SJSA1 (cell line): ENCODE measurements around the gene ATG7. TPM values are rescaled to one million over a fixed set of nuclear protein-coding genes. Genes with fewer than 3 reads are reported as not detected.

Source experiments
- DNase-seq, 2 experiments: peaks; one replicate each; pipeline ENCODE4 v3.0.0-alpha.2; 2015 to 2020; ENCODE audit warnings: low spot score in 2 of 2, low read depth in 1 of 2
- H3K27ac ChIP-seq: fragments of 250-450 bp; sonication (Bioruptor Pico); 2 replicates; pipeline ENCODE4 v1.5.1; 2020; ENCODE audit warnings: mild to moderate bottlenecking, moderate library complexity
- H3K27me3 ChIP-seq: fragments of 250-450 bp; sonication (Bioruptor Pico); replicated peaks from 2 replicates; pipeline ENCODE4 v1.5.1; 2020; ENCODE audit warnings: mild to moderate bottlenecking, moderate library complexity
- H3K36me3 ChIP-seq: fragments of 250-450 bp; sonication (Bioruptor Pico); 2 replicates; pipeline ENCODE4 v1.5.1; 2020; ENCODE audit warnings: mild to moderate bottlenecking
- H3K4me1 ChIP-seq: fragments of 250-450 bp; sonication (Bioruptor Pico); replicated peaks from 2 replicates; pipeline ENCODE4 v1.6.1; 2021; ENCODE audit warnings: mild to moderate bottlenecking
- H3K4me3 ChIP-seq: fragments of 250-450 bp; sonication (Bioruptor Pico); 2 replicates; pipeline ENCODE4 v1.5.1; 2020; ENCODE audit warnings: mild to moderate bottlenecking
- H3K9me3 ChIP-seq: fragments of 250-450 bp; sonication (Bioruptor Pico); replicated peaks from 2 replicates; pipeline ENCODE4 v1.5.1; 2020; ENCODE audit warnings: mild to moderate bottlenecking
- total RNA-seq: library from RNA; depleted of rRNA; stranded (reverse); fragments of >200 nt; shearing (Covaris generic); gene quantifications from 2 replicates; pipeline ENCODE4 v1.2.3, GENCODE V29; 2014

Gene ATG7
- total RNA-seq, 1 experiment from 2014 or later = 45.2 TPM

GRCh38 chr3:11560746-11561145 is 288.5 kb downstream of the ATG7 start:
- H3K4me3 ChIP-seq = no peak overlapping the region
- H3K36me3 ChIP-seq = peaks cover 86% of the 10 kb centered on the region
- H3K9me3 ChIP-seq = no peaks in the 10 kb centered on the region
- H3K27ac ChIP-seq = no peak overlapping the region
- DNase-seq = no peak
- H3K4me1 ChIP-seq = peaks cover 22% of the 10 kb centered on the region
- no peaks in the 10 kb centered on the region for H3K27me3 ChIP-seq

GRCh38 chr3:11562277-11562881 is 290.2 kb downstream of the ATG7 start:
- DNase-seq = no peak
- Histone ChIP-seq H3K27ac (no peak overlapping the region), H3K36me3 (peaks cover 86% of the 10 kb centered on the region), H3K4me3 (no peak overlapping the region), H3K9me3 (no peaks in the 10 kb centered on the region), H3K4me1 (peaks cover 25% of the 10 kb centered on the region), H3K27me3 (no peaks in the 10 kb centered on the region)

- no peaks in the 10 kb centered on the region for H3K9me3 ChIP-seq
- no peak overlapping the region for H3K4me3 ChIP-seq
- DNase-seq = no peak
- H3K4me1 ChIP-seq = peaks cover 25% of the 10 kb centered on the region
- peaks cover 81% of the 10 kb centered on the region for H3K36me3 ChIP-seq
- no peaks in the 10 kb centered on the region for H3K27me3 ChIP-seq
- no peak overlapping the region for H3K27ac ChIP-seq
Measured at GRCh38 chr3:11563159-11563864, 291.1 kb downstream of the ATG7 start.

GRCh38 chr3:11563865-11564185 is 291.6 kb downstream of the ATG7 start:
- Histone ChIP-seq H3K36me3 (peaks cover 76% of the 10 kb centered on the region), H3K4me3 (no peak overlapping the region), H3K4me1 (peaks cover 25% of the 10 kb centered on the region), H3K27ac (no peak overlapping the region), H3K27me3 (no peaks in the 10 kb centered on the region), H3K9me3 (no peaks in the 10 kb centered on the region)
- no peak for DNase-seq

GRCh38 chr3:11564577-11565001 is 292.4 kb downstream of the ATG7 start:
- peaks cover 31% of the 10 kb centered on the region for H3K4me1 ChIP-seq
- no peak for DNase-seq
- no peaks in the 10 kb centered on the region for H3K27me3 ChIP-seq
- no peak overlapping the region for H3K27ac ChIP-seq
- peaks cover 69% of the 10 kb centered on the region for H3K36me3 ChIP-seq
- no peaks in the 10 kb centered on the region for H3K9me3 ChIP-seq
- no peak overlapping the region for H3K4me3 ChIP-seq

GRCh38 chr3:11565072-11565471 is 292.9 kb downstream of the ATG7 start:
- H3K36me3 ChIP-seq = peaks cover 67% of the 10 kb centered on the region
- no peak for DNase-seq
- H3K27me3 ChIP-seq = no peaks in the 10 kb centered on the region
- no peak overlapping the region for H3K27ac ChIP-seq
- H3K4me1 ChIP-seq = peaks cover 36% of the 10 kb centered on the region
- H3K9me3 ChIP-seq = no peaks in the 10 kb centered on the region
- no peak overlapping the region for H3K4me3 ChIP-seq

GRCh38 chr3:11565492-11565891 is 293.3 kb downstream of the ATG7 start:
- no peaks in the 10 kb centered on the region for H3K9me3 ChIP-seq
- no peak for DNase-seq
- H3K27ac ChIP-seq = no peak overlapping the region
- no peaks in the 10 kb centered on the region for H3K27me3 ChIP-seq
- peaks cover 64% of the 10 kb centered on the region for H3K36me3 ChIP-seq
- H3K4me1 ChIP-seq = peaks cover 40% of the 10 kb centered on the region
- H3K4me3 ChIP-seq = no peak overlapping the region

GRCh38 chr3:11565932-11566331 is 293.7 kb downstream of the ATG7 start:
- no peak for DNase-seq
- Histone ChIP-seq H3K27ac (no peak overlapping the region), H3K27me3 (no peaks in the 10 kb centered on the region), H3K4me1 (peaks cover 44% of the 10 kb centered on the region), H3K4me3 (no peak overlapping the region), H3K36me3 (peaks cover 64% of the 10 kb centered on the region), H3K9me3 (no peaks in the 10 kb centered on the region)

- Histone ChIP-seq H3K4me3 (no peak overlapping the region), H3K4me1 (peaks cover 49% of the 10 kb centered on the region), H3K27ac (no peak overlapping the region), H3K36me3 (peaks cover 58% of the 10 kb centered on the region), H3K9me3 (no peaks in the 10 kb centered on the region), H3K27me3 (no peaks in the 10 kb centered on the region)
- no peak for DNase-seq
Measured at GRCh38 chr3:11566478-11566877, 294.3 kb downstream of the ATG7 start.

GRCh38 chr3:11566916-11567315 is 294.7 kb downstream of the ATG7 start:
- H3K4me1 ChIP-seq = peaks cover 49% of the 10 kb centered on the region
- peak overlapping the region; percentile 99; the same call in 1 of the 2 replicates for H3K27ac ChIP-seq
- no peaks in the 10 kb centered on the region for H3K27me3 ChIP-seq
- H3K36me3 ChIP-seq = peaks cover 58% of the 10 kb centered on the region
- no peaks in the 10 kb centered on the region for H3K9me3 ChIP-seq
- no peak for DNase-seq
- no peak overlapping the region for H3K4me3 ChIP-seq

- H3K4me1 ChIP-seq = peaks cover 49% of the 10 kb centered on the region
Measured at GRCh38 chr3:11567516-11568467, 295.6 kb downstream of the ATG7 start.

GRCh38 chr3:11568503-11569155 is 296.4 kb downstream of the ATG7 start:
- no peaks in the 10 kb centered on the region for H3K9me3 ChIP-seq
- peak overlapping the region; percentile 21 for H3K4me3 ChIP-seq
- H3K27me3 ChIP-seq = no peaks in the 10 kb centered on the region
- peak; percentile 89 to 94 for DNase-seq
- H3K27ac ChIP-seq = peak overlapping the region; percentile 99
- peaks cover 45% of the 10 kb centered on the region for H3K36me3 ChIP-seq
- peaks cover 49% of the 10 kb centered on the region for H3K4me1 ChIP-seq

More at GRCh38 chr3:11567516-11568467, 295.6 kb downstream of the ATG7 start:
- no peaks in the 10 kb centered on the region for H3K27me3 ChIP-seq
- H3K27ac ChIP-seq = peak overlapping the region; percentile 99
- H3K4me3 ChIP-seq = peak overlapping the region; percentile 21
- DNase-seq = peak; percentile 85 to 87
- H3K36me3 ChIP-seq = peaks cover 53% of the 10 kb centered on the region
- no peaks in the 10 kb centered on the region for H3K9me3 ChIP-seq

GRCh38 chr3:11569156-11569741 is 297.1 kb downstream of the ATG7 start:
- Histone ChIP-seq H3K27ac (peak overlapping the region; percentile 99), H3K4me1 (peaks cover 49% of the 10 kb centered on the region), H3K9me3 (no peaks in the 10 kb centered on the region), H3K36me3 (peaks cover 39% of the 10 kb centered on the region), H3K4me3 (no peak overlapping the region), H3K27me3 (no peaks in the 10 kb centered on the region)
- DNase-seq = no peak
